ENCODE data around the gene UBASH3A. TPM values are rescaled to one million over a fixed set of nuclear protein-coding genes. Genes with fewer than 3 reads are reported as not detected.

UBASH3A gene
- total RNA-seq, 4 donors from 2014 or later: 0.41 TPM; not detected in 3

GRCh38 chr21:42358261-42358660, 45.4 kb upstream of the UBASH3A start:
- DNase-seq (no peak), ATAC-seq (no peak)
- TF ChIP-seq CTCF (IDR thresholded peaks at IDR 0.05 in 4 of 5, conservative IDR thresholded peaks at IDR 0.05 in 1 of 5) (no peak), POLR2A (IDR thresholded peaks at IDR 0.05) (no peak)
- H3K4me3 ChIP-seq: no peak overlapping the region
- H3K27ac ChIP-seq: no peak overlapping the region
- intact Hi-C loops (cut with DNase I; ENCODE audit: low total_unique reads): no loop called here
- H3K27me3 ChIP-seq: peaks cover 12 to 21% (median 21%) of the 10 kb centered on the region in 3 donors
- H3K36me3 ChIP-seq: no peaks in the 10 kb centered on the region
- no peaks in the 10 kb centered on the region for H3K4me1 ChIP-seq
- in situ Hi-C loops (cut with MboI; ENCODE audit: low sequenced_read_pairs in 4 of 4): no loop called here
- H3K9me3 ChIP-seq: no peaks in the 10 kb centered on the region

DNA sequence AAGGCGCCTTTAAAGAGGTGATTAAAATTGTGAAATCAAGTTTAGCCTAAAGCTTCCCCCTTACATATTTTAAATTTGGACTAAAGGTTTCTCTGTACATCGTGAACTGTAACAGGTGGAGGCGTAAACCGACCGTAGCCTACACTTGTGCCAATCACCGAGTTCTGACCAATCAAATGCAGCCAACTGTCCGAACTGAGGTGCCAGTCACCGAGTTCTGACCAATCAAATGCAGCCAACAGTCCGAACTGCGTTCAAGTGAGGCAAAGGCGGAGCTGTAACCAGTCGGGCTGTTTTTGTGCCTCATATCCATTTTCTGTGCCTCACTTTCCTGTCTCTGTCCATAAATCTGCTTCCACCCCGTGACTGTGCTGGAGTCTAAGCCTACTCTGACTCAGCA, 44.8 kb upstream of the UBASH3A start:
- Histone ChIP-seq H3K4me1 (no peaks in the 10 kb centered on the region), H3K4me3 (no peak overlapping the region), H3K27me3 (peaks cover 17 to 27% (median 21%) of the 10 kb centered on the region in 3 donors), H3K36me3 (no peaks in the 10 kb centered on the region), H3K9me3 (no peaks in the 10 kb centered on the region), H3K27ac (no peak overlapping the region)
- in situ Hi-C loops (cut with MboI; ENCODE audit: low sequenced_read_pairs in 4 of 4) (no loop called here), intact Hi-C loops (cut with DNase I; ENCODE audit: low total_unique reads) (no loop called here)
- DNase-seq (no peak), ATAC-seq (no peak)
- TF ChIP-seq CTCF (IDR thresholded peaks at IDR 0.05 in 4 of 5, conservative IDR thresholded peaks at IDR 0.05 in 1 of 5) (no peak), POLR2A (IDR thresholded peaks at IDR 0.05) (no peak)

- DNase-seq (no peak), ATAC-seq (no peak)
- Histone ChIP-seq H3K27ac (no peak overlapping the region), H3K9me3 (no peaks in the 10 kb centered on the region), H3K4me1 (no peaks in the 10 kb centered on the region), H3K4me3 (no peak overlapping the region), H3K36me3 (no peaks in the 10 kb centered on the region), H3K27me3 (peaks cover 20 to 28% (median 23%) of the 10 kb centered on the region in 3 donors)
- TF ChIP-seq POLR2A (IDR thresholded peaks at IDR 0.05) (no peak), CTCF (IDR thresholded peaks at IDR 0.05 in 4 of 5, conservative IDR thresholded peaks at IDR 0.05 in 1 of 5) (no peak)
- in situ Hi-C loops (cut with MboI; ENCODE audit: low sequenced_read_pairs in 4 of 4) (no loop called here), intact Hi-C loops (cut with DNase I; ENCODE audit: low total_unique reads) (no loop called here)
Measured at GRCh38 chr21:42360317-42360716, 43.4 kb upstream of the UBASH3A start.

GRCh38 chr21:42361286-42361685, 42.4 kb upstream of the UBASH3A start:
- in situ Hi-C loops (cut with MboI; ENCODE audit: low sequenced_read_pairs in 4 of 4): no loop called here
- DNase-seq (no peak), ATAC-seq (no peak)
- Histone ChIP-seq H3K27ac (no peak overlapping the region), H3K9me3 (no peaks in the 10 kb centered on the region), H3K4me3 (no peak overlapping the region), H3K27me3 (peaks cover 20 to 28% (median 23%) of the 10 kb centered on the region in 3 donors), H3K4me1 (no peaks in the 10 kb centered on the region), H3K36me3 (no peaks in the 10 kb centered on the region)
- intact Hi-C loops (cut with DNase I; ENCODE audit: low total_unique reads): no loop called here
- TF ChIP-seq CTCF (IDR thresholded peaks at IDR 0.05 in 4 of 5, conservative IDR thresholded peaks at IDR 0.05 in 1 of 5) (no peak), POLR2A (IDR thresholded peaks at IDR 0.05) (no peak)

DNA sequence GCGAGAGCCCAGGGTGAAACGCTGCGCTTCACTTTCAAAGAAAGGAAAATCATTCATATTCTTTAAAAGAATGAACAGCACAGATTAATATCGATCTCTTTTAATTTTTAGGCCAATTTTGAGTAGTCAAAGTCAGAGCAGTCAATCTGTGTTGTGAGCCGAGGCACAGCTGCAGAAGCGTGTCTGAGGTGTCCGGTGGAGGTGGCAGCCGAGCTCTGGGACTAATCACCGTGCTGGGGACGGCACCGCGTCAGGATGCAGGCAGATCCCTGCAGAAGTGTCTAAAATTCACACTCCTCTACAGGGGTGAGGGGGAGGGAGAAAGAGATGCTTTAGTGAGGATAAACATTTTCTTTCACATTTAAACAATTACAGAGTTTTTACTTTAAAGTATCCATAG, 41.5 kb upstream of the UBASH3A start:
- H3K4me1 ChIP-seq: no peaks in the 10 kb centered on the region
- DNase-seq (no peak), ATAC-seq (no peak)
- H3K36me3 ChIP-seq: no peaks in the 10 kb centered on the region
- H3K27me3 ChIP-seq: peaks cover 20 to 28% (median 23%) of the 10 kb centered on the region in 3 donors
- H3K9me3 ChIP-seq: no peaks in the 10 kb centered on the region
- in situ Hi-C loops (cut with MboI; ENCODE audit: low sequenced_read_pairs in 4 of 4): no loop called here
- no peak overlapping the region for H3K4me3 ChIP-seq
- intact Hi-C loops (cut with DNase I; ENCODE audit: low total_unique reads): no loop called here
- TF ChIP-seq POLR2A (IDR thresholded peaks at IDR 0.05) (no peak), CTCF (IDR thresholded peaks at IDR 0.05 in 4 of 5, conservative IDR thresholded peaks at IDR 0.05 in 1 of 5) (no peak)
- no peak overlapping the region for H3K27ac ChIP-seq

Measured in gastrocnemius medialis (tissue), 4 donors.